Neural progenitor cell (in vitro differentiated cells): ENCODE results near the gene MEIS2. TPM values are rescaled to one million over a fixed set of nuclear protein-coding genes. Genes with fewer than 3 reads are reported as not detected.

Source experiments
- DNase-seq: peaks from one replicate; pipeline ENCODE4 v3.0.0-alpha.2; 2016; ENCODE audit warnings: low spot score
- H2AFZ ChIP-seq: fragments of 200-600 bp; sonication (generic); replicated peaks from 2 replicates; pipeline ENCODE4 v1.6.1; 2016; ENCODE audit warnings: antibody characterized with exemption
- H3F3A ChIP-seq: fragments of 200-600 bp; sonication (generic); 2 replicates; pipeline ENCODE4 v1.6.1; 2016; ENCODE audit warnings: antibody characterized with exemption, low read depth
- H3K27ac ChIP-seq: fragments of 200-600 bp; sonication (generic); 2 replicates; pipeline ENCODE4 v1.5.1; 2016; ENCODE audit warnings: mild to moderate bottlenecking
- H3K27me3 ChIP-seq: fragments of 200-600 bp; sonication (generic); 2 replicates; pipeline ENCODE4 v1.6.1; 2016; ENCODE audit warnings: mild to moderate bottlenecking, moderate library complexity
- H3K36me3 ChIP-seq: fragments of 200-600 bp; sonication (generic); 2 replicates; pipeline ENCODE4 v1.5.1; 2016
- H3K4me1 ChIP-seq: fragments of 200-600 bp; sonication (generic); 2 replicates; pipeline ENCODE4 v1.6.1; 2016; ENCODE audit warnings: mixed run types
- H3K4me2 ChIP-seq: fragments of 200-600 bp; sonication (generic); 2 replicates; pipeline ENCODE4 v1.6.1; 2016
- H3K4me3 ChIP-seq: fragments of 200-600 bp; sonication (generic); 2 replicates; pipeline ENCODE4 v1.5.1; 2016
- H3K79me2 ChIP-seq: fragments of 200-600 bp; sonication (generic); 2 replicates; pipeline ENCODE4 v1.6.1; 2016; ENCODE audit warnings: low read depth
- H3K9ac ChIP-seq: fragments of 200-600 bp; sonication (generic); 2 replicates; pipeline ENCODE4 v1.6.1; 2016
- H3K9me3 ChIP-seq: fragments of 200-600 bp; sonication (generic); 2 replicates; pipeline ENCODE4 v1.5.1; 2016; ENCODE audit warnings: low read depth
- H4K20me1 ChIP-seq: fragments of 200-600 bp; sonication (generic); 2 replicates; pipeline ENCODE4 v1.6.1; 2016; ENCODE audit warnings: low read depth
- H3K27ac Mint-ChIP-seq: 3 replicates; pipeline ENCODE4 v1.8.0; 2021; ENCODE audit warnings: mixed read lengths
- H3K27me3 Mint-ChIP-seq: 2 replicates; pipeline ENCODE4 v1.8.0; 2022; ENCODE audit warnings: low read depth, mild to moderate bottlenecking, inconsistent platforms, moderate library complexity, mixed read lengths; ENCODE audit not compliant: insufficient read depth
- H3K36me3 Mint-ChIP-seq: 3 replicates; pipeline ENCODE4 v1.8.0; 2021; ENCODE audit warnings: mixed read lengths
- H3K4me1 Mint-ChIP-seq: 3 replicates; pipeline ENCODE4 v1.8.0; 2021; ENCODE audit warnings: mixed read lengths
- H3K4me3 Mint-ChIP-seq: 3 replicates; pipeline ENCODE4 v1.8.0; 2021; ENCODE audit warnings: mild to moderate bottlenecking, moderate library complexity, mixed read lengths
- H3K9me3 Mint-ChIP-seq: 3 replicates; pipeline ENCODE4 v1.8.0; 2020; ENCODE audit warnings: mixed read lengths
- CTCF ChIP-seq: fragments of 200-600 bp; sonication (generic); IDR thresholded peaks from 2 replicates; pipeline ENCODE4 v1.5.1; 2017; ENCODE audit warnings: antibody characterized with exemption, mild to moderate bottlenecking
- EZH2 ChIP-seq: fragments of 200-600 bp; sonication (generic); IDR thresholded peaks from 2 replicates; pipeline ENCODE4 v1.6.1; 2017; ENCODE audit warnings: antibody characterized with exemption, mild to moderate bottlenecking, moderate library complexity
- EZH2phosphoT487 ChIP-seq: fragments of 200-600 bp; sonication (generic); IDR thresholded peaks from 2 replicates; pipeline ENCODE4 v1.6.1; 2017; ENCODE audit warnings: antibody characterized with exemption
- total RNA-seq: library from RNA; depleted of rRNA; stranded (reverse); fragments of >200 nt; gene quantifications from 2 replicates; pipeline ENCODE4 v1.2.3, GENCODE V29; 2015; ENCODE audit warnings: low replicate concordance

Gene MEIS2
- total RNA-seq, 1 donor from 2014 or later, result 18.3 TPM

- Histone ChIP-seq H2AFZ (no peak overlapping the region), H3K9me3 (no peaks in the 10 kb centered on the region), H3K4me1 (peaks cover 40% of the 10 kb centered on the region), H3K36me3 (no peaks in the 10 kb centered on the region), H3K27ac (no peak overlapping the region), H3F3A (peaks cover 35% of the 10 kb centered on the region), H3K79me2 (no peaks in the 10 kb centered on the region), H3K4me3 (no peak overlapping the region), H3K27me3 (peaks cover 4% of the 10 kb centered on the region), H3K4me2 (no peak overlapping the region), H3K9ac (no peak overlapping the region), H4K20me1 (no peaks in the 10 kb centered on the region)
- peaks cover 32% of the 10 kb centered on the region for H3K4me1 Mint-ChIP-seq
- no peak overlapping the region for H3K27ac Mint-ChIP-seq
- no peak overlapping the region for H3K4me3 Mint-ChIP-seq
- no peak for TF ChIP-seq CTCF
- no peak for TF ChIP-seq EZH2phosphoT487
- TF ChIP-seq EZH2, result no peak
- peaks cover 6% of the 10 kb centered on the region for H3K27me3 Mint-ChIP-seq
- peaks cover 2% of the 10 kb centered on the region for H3K36me3 Mint-ChIP-seq
- H3K9me3 Mint-ChIP-seq, result no peaks in the 10 kb centered on the region
- no peak for DNase-seq
Measured at GRCh38 chr15:37053166-37053565, 47.2 kb downstream of the MEIS2 start.

GRCh38 chr15:37050345-37050744 is 50.0 kb downstream of the MEIS2 start:
- peaks cover 4% of the 10 kb centered on the region for H3K27me3 ChIP-seq
- no peaks in the 10 kb centered on the region for H3K79me2 ChIP-seq
- Mint-ChIP-seq H3K27ac (no peak overlapping the region), H3K4me1 (peaks cover 27% of the 10 kb centered on the region), H3K27me3 (peaks cover 10% of the 10 kb centered on the region), H3K36me3 (peaks cover 2% of the 10 kb centered on the region), H3K4me3 (no peak overlapping the region), H3K9me3 (no peaks in the 10 kb centered on the region)
- no peak for TF ChIP-seq EZH2phosphoT487
- TF ChIP-seq EZH2, result no peak
- TF ChIP-seq CTCF, result no peak
- no peak overlapping the region for H3K27ac ChIP-seq
- peaks cover 35% of the 10 kb centered on the region for H3K4me1 ChIP-seq
- H3F3A ChIP-seq, result peaks cover 35% of the 10 kb centered on the region
- H3K4me3 ChIP-seq, result no peak overlapping the region
- H3K4me2 ChIP-seq, result no peak overlapping the region
- no peak overlapping the region for H3K9ac ChIP-seq
- no peaks in the 10 kb centered on the region for H3K36me3 ChIP-seq
- no peaks in the 10 kb centered on the region for H4K20me1 ChIP-seq
- DNase-seq, result no peak
- H3K9me3 ChIP-seq, result no peaks in the 10 kb centered on the region
- H2AFZ ChIP-seq, result no peak overlapping the region

- Histone ChIP-seq H3K27me3 (peaks cover 4% of the 10 kb centered on the region), H3K27ac (peak overlapping the region; percentile 89), H3K4me2 (peak overlapping the region; percentile 63), H3K9me3 (no peaks in the 10 kb centered on the region), H2AFZ (no peak overlapping the region), H3K36me3 (no peaks in the 10 kb centered on the region), H3K9ac (no peak overlapping the region), H3K4me3 (peak overlapping the region; percentile 5), H3F3A (peaks cover 51% of the 10 kb centered on the region), H3K79me2 (no peaks in the 10 kb centered on the region), H4K20me1 (no peaks in the 10 kb centered on the region), H3K4me1 (peaks cover 49% of the 10 kb centered on the region)
- peak; percentile 65 for DNase-seq
- Mint-ChIP-seq H3K4me3 (no peak overlapping the region), H3K36me3 (peaks cover 3% of the 10 kb centered on the region), H3K27ac (no peak overlapping the region), H3K27me3 (peaks cover 18% of the 10 kb centered on the region), H3K9me3 (no peaks in the 10 kb centered on the region), H3K4me1 (peaks cover 37% of the 10 kb centered on the region)
- no peak for TF ChIP-seq EZH2
- TF ChIP-seq EZH2phosphoT487, result no peak
- no peak for TF ChIP-seq CTCF
Measured at GRCh38 chr15:37046876-37047614, 53.3 kb downstream of the MEIS2 start.
